Stimulated activated CD8-positive, alpha-beta memory T cell treated with anti-CD3 and anti-CD28 coated beads, Interleukin-7, amount 100 ng/mL, for 4 hours (primary cell): ENCODE measurements around the gene VRK2.
"Not testable (repeated sequence)": the region's sequence is repeated elsewhere in the genome, so short reads cannot be mapped to it uniquely, and the experiment has no call there.

Experiments used
- DNase-seq, 2 donors: peaks; one replicate each; pipeline ENCODE4 v3.0.0-alpha.2; 2020; ENCODE audit warnings: low read depth in 2 of 2

The VRK2 gene

DNA sequence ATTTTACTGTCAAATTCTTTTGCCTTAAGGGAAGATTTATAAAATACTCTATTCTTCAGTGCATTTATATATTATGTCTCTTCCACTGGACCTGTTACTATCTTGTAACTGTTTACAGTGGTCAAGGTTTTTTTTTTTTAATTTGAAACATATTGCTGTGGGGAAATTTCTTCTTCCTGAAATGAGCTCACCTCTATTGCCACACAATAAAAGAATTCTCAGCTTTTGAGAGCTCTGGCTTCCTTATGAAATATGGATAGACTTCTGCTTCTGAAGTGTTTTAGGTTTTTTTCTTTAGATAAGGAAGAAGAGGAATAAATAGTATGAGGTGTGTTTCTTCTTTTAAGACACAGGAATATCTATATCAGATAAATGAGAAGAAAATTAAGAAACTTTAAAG, 7.7 kb downstream of the VRK2 start:
- no peak for DNase-seq

- DNase-seq: no peak
Observed at GRCh38 chr2:58055033-58055786, 8.6 kb downstream of the VRK2 start.

DNA sequence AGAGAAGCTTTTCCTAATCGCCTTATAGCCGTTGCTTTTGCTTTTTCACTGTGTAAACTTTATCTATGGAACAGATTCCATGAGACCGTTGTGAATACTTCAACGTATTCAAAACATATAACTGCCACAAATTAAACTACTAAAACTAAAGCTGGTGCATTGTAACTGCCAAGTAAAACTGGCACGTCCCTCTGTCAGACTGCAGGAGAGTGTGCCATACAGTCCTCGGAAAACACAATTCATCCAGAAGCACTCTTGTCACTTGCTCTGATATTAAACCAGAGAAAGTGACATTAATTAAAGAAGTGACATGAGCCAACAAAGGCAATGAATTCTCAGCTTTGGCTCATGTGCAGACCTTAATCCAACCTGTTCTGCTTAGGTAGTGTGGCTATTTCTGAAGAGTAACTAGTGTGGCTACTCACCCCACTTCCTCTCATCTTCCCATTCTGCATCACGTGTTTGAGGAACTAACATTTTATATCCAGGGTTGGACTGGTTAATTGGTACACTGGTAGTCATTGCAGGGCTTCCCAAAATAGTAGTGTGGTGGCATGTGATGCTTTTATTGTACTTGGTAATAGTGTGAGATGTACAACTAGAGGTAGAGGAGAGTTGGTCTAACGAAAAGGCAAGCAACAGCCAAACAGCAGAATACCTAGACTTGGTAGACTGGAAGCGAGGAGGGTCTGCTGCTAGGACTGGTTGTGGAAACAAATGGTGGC, 9.7 kb downstream of the VRK2 start:
- no peak for DNase-seq

GRCh38 chr2:58057707-58058530, 11.3 kb downstream of the VRK2 start:
- no peak for DNase-seq

DNA sequence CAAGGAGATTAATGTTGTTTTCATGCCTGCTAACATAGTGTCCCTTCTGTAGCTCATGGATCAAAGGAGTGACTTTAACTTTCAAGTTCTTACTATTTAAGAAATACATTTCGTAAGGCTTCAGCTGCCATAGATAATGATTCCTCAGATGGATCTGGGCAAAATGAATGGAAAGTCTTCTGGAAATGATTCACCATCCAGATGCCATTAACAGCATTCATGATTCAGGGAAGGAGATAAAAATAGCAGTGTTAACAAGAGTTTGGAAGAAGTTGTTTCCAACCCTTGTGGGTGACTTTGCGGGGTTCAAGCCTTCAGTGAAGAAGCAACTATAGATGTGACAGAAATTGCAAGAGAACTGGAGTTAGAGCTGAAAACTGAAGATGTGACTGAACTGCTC, 17.0 kb downstream of the VRK2 start:
- no peak for DNase-seq

- no peak for DNase-seq
Observed at GRCh38 chr2:58064086-58064485, 17.5 kb downstream of the VRK2 start.

DNA sequence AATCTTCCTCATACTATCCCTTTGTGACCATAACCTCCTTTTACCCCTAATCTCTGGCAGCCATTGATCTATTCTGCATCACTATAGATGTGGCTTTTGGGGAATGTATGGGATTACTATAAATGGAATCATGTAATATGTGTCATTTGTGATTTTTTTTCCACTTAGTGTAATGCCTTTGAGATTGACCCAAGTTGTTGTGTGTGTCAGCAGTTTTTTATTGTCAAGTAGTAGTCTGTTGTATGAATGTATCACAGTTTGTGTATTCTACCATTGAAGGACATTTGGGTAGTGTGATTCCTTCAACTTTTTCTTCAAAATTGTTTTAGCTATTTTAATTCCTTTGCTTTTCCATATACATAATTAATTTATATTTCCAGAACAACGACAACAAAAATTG, 18.6 kb downstream of the VRK2 start:
- no peak for DNase-seq

- DNase-seq: no peak
Observed at GRCh38 chr2:58067001-58067400, 20.4 kb downstream of the VRK2 start.

- no peak for DNase-seq
Observed at GRCh38 chr2:58070765-58071164, 24.2 kb downstream of the VRK2 start.

DNA sequence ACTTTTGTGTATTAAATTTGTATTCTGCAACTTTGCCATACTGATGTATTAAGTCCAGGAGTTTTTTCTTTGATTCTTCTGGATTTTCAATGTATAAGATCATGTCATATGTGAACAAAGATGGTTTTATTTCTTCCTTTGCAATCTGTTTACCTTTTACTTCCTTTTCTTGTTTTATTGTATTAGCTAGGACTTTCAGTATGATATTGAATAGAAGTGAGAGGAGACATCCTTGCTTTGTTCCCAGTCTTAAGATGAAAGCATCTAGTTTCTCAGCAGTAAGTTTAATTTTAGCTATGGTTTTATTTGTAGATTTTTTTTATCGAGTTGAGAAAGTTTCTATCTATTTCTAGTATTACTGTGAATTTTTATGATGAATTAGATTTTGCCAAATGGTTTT, 25.5 kb downstream of the VRK2 start:
- DNase-seq: no peak

DNA sequence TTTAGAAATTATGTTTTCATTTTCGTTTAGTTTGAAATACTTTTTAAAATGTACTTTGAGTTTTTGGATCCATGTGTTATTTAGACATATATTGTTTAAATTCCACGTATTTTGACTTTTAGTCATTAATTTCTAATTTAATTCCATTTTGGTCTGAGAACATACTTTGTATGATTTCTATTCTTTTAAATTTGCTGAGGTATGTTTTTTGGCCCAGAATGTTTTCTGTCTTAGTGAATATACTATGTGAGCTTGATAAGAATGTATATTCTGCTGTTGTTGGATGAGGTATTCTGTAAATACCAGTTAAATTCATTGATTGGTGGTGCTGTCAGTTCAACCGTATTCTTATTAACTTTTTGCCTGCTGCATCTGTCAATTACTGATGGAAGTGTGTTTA, 26.4 kb downstream of the VRK2 start:
- DNase-seq: no peak

DNA sequence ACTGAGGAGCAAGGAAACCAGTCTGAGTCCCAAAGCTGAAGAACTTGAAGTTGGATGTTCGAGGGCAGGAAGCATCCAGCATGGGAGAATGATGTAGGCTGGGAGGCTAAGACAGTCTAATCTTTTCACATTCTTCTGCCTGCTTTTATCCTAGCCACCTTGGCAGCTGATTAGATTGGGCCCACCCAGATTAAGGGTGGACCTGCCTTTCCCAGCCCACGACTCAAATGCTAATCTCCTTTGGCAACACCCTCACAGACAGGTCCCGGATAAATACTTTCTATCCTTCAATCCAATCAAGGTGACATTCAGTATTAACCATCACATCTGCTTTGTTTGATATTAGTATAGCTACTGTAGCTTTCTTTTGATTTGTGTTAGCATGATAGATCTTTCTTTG, 27.1 kb downstream of the VRK2 start:
- DNase-seq: no peak

DNA sequence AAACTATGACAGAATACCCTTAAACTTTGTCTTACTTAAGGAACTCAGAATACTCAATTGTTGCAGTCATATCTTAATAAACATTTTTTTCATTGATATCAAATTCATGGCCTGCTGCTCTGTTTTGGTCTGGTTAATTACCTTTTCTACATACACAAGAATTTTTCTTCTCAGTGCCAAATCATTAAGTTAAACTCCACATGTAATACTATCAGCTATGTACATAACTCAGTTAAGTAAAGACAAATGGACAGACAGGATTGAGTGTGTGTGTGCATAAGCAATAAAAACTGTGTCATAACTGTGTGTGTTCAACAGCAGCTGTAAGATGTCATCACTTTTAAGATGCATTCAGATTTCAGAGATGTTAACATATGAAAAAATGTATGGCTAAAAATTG, 34.4 kb downstream of the VRK2 start:
- DNase-seq: no peak

DNA sequence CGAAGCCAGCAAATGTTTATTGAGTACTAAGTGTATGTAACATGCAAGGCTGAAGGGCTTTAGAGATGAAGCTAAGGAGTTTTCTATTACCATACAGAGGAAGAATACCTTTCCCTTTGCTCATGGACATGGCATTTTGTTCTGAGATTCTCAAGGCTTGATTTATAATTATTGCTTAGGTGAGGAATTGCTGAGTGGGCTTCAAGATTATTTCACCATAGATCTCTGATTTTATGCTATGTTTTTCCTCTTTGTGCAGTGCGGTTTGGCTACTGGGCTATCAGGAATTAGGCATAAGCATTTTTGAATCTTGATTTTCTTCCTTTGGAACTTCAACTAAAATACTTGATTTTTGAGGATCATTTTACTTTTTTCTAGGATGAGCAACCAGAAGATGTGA, 42.5 kb downstream of the VRK2 start:
- DNase-seq: no peak

- not testable (repeated sequence) for DNase-seq
Observed at GRCh38 chr2:58092772-58093171, 46.2 kb downstream of the VRK2 start.

GRCh38 chr2:58097025-58097424, 50.4 kb downstream of the VRK2 start:
- no peak for DNase-seq

DNA sequence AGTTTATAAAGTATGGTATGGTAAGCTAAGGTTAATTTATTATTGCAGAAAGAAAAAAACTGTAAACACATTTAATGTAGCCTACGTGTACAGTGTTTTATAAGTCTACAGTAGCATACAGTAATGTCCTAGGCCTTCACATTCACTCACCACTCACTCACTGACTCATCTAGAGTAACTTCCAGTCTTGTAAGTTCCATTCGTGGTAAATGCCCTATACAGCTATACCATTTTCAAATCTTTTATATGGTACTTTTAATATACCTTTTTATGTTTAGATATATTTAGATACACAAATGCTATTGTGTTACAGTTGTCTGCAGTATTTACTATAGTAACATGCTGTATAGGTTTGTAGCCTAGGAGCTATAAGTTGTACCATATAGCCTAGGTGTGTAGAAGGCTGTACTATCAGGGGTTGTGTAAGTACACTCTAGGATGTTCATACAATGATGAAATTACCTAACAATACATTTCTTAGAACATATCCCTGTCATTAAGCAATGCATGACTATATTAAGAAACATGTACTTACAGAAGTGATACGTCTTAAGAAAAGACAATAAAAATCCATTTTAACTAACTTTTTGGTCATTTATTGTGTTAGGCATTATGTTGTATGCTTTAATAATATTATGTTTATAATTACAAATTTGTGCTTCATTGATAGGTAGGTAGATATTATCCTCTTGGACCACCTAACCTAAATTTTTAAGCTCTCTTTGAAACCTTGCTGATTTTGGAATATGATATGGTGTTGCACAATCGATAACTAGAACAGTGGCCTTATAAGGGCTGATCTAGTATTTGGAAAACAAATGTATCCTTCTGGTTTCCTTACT, 51.9 kb downstream of the VRK2 start:
- no peak for DNase-seq

GRCh38 chr2:58099096-58099769, 52.6 kb downstream of the VRK2 start:
- no peak for DNase-seq

GRCh38 chr2:58101500-58101899, 54.9 kb downstream of the VRK2 start:
- no peak for DNase-seq

GRCh38 chr2:58106896-58107295, 60.3 kb downstream of the VRK2 start:
- DNase-seq: no peak
